ENCODE data around the gene CMPK2.

DNA sequence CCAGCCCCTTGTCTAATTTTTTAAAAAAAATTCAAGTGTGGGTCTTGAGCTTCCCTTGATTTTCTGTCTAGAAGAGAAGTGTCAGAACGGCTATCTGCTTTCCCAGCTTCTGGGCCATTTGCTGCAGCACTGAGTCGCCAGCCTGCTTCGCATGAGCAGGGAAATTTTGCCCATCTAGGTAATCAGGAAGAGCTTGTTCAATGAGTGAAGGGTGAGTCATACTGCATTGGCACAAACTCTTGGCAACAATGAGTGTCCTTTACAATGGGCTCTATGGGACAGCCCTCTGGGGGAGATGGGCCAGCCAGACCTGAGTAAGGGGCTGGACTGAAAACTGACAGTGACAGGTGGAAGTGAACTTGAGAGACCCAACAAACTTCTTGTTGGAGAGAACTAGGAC is 49.1 kb upstream of the CMPK2 start:
- TF ChIP-seq, protein P1, sequence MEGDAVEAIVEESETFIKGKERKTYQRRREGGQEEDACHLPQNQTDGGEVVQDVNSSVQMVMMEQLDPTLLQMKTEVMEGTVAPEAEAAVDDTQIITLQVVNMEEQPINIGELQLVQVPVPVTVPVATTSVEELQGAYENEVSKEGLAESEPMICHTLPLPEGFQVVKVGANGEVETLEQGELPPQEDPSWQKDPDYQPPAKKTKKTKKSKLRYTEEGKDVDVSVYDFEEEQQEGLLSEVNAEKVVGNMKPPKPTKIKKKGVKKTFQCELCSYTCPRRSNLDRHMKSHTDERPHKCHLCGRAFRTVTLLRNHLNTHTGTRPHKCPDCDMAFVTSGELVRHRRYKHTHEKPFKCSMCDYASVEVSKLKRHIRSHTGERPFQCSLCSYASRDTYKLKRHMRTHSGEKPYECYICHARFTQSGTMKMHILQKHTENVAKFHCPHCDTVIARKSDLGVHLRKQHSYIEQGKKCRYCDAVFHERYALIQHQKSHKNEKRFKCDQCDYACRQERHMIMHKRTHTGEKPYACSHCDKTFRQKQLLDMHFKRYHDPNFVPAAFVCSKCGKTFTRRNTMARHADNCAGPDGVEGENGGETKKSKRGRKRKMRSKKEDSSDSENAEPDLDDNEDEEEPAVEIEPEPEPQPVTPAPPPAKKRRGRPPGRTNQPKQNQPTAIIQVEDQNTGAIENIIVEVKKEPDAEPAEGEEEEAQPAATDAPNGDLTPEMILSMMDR (conservative IDR thresholded peaks at IDR 0.05 in 1 of 2, IDR thresholded peaks at IDR 0.05 in 1 of 2; ENCODE audit: low read depth in 1 of 2, low read length in 2 of 2) = no peak
- no peak for TF ChIP-seq EZH2 (IDR thresholded peaks at IDR 0.05; ENCODE audit: low read length, missing control alignments)
